Medulla oblongata (tissue), 1 donor: ENCODE data around the gene PROK1.
"Not testable (repeated sequence)": the region's sequence is repeated elsewhere in the genome, so short reads cannot be mapped to it uniquely, and the experiment has no call there.

Experiments
- DNase-seq: peaks from one replicate; pipeline ENCODE4 v3.0.0-alpha.2; 2015; ENCODE audit errors: extremely low spot score

Gene PROK1

DNA sequence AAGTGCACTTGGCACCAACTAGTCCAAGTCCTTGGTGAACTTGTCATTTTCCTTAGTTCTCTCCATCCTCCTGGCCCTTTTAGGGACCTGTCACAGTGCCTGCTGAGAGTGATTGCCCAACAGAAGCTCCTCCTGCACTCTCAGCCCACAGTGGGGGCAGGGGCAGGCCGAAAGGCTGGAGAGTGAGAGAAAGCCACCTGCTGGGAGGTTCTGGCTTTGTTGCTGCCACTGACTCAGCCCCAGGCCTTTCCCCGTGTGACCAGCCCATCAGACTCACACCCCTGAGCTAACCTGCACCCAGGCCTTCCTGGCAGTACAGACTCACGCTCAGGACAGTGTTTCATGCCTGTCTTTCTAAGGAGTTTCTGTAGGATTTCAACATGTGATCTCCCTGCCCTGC is 17.1 kb upstream of the PROK1 start:
- peak; percentile 47 for DNase-seq

DNA sequence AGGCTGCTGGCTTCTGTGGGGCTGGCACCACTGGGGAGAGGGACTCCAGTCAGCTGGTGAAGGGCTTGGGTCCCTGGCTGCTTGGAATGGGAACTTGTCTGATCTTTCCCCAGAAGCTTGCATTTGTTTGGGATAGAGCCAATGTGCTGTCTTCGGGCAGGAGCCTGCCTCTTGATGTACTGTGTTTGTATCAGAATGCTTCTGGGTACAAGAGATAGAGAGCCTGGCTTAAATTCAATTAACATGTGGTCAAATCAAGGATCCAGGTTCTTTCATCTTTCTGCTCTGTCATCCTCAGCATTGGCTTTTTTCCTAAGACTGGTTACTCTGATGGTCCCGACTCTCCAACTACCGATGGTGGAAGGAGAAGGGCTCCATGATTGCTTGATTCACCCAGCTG is 16.0 kb upstream of the PROK1 start:
- no peak for DNase-seq

DNA sequence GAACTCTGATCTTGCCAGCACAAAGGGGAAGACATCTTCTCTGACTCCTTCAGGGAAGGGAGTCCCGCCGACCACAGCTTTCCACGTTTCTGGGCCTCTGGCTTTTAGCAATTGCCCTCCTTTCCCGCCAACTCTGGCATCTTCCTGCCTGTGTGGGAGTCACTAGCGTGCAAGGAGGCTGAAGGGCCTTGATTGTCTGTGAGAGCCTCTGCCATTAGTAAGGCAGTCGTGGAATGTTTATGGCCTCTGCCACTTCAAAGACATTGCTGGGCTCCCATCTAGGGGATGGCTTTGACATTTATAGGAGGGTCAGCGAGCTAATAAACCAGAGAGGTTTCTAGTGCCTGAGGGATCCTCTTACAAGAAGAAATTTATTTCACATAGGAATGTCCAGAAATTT is 14.3 kb upstream of the PROK1 start:
- DNase-seq, result no peak

DNA sequence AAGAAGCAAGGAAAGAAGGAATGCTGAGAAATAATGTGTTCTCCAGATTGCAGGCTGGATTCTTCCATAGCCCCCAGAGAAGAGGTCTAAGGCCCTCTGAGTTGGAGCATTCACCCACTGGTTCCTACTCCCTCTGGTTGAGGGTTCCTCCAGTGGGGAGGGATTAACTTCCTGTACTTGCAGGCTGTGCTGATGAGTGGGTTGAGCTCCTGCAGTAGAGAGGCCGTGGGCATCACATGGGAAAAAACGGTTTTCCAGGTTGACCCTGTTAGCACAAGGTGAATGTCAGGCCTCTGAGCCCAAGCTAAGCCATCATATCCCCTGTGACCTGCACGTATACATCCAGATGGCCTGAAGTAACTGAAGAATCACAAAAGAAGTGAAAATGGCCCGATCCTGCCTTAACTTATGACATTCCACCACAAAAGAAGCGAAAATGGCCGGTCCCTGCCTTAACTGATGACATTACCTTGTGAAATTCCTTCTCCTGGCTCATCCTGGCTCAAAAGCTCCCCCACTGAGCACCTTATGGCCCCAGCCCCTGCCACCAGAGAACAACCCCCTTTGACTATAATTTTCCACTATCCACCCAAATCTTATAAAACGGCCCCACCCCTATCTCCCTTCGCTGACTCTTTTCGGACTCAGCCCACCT is 13.2 kb upstream of the PROK1 start:
- not testable (repeated sequence) for DNase-seq

DNA sequence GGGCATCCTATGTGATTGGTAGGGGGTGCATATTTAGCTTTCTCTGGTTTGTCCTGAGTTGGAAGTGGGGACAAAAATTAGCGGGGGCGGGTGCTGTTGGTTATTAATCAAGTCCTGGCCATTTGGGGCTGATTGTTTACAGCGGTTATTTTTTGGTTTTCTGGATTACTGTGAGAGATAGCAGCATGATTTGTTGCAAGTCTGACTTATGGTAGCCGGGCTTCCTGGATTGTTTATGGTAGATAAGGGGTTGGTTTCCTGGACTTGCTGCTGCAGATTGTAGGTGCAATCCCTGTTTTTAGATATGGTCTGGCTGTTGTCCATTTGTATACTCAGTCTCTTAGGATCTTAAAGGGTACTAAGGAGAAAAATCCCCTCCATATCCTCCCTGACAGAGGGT is 12.1 kb upstream of the PROK1 start:
- DNase-seq, result no peak

DNA sequence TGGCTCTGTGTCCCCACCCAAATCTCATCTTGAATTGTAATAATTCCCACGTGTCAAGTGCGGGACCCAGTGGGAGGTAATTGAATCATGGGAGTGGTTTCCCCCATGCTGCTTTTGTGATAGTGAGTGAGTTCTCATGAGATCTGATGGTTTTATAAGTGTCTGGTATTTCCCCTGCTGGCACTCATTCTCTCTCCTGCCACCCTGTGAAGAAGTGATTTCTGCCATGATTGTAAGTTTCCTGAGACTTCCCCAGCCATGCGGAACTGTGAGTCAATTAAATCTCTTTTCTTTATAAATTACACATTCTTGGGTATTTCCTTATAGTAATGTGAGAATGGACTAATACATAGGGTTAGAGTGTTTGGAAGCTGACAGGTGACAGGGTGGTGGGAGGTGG is 11.1 kb upstream of the PROK1 start:
- DNase-seq, result not testable (repeated sequence)

DNA sequence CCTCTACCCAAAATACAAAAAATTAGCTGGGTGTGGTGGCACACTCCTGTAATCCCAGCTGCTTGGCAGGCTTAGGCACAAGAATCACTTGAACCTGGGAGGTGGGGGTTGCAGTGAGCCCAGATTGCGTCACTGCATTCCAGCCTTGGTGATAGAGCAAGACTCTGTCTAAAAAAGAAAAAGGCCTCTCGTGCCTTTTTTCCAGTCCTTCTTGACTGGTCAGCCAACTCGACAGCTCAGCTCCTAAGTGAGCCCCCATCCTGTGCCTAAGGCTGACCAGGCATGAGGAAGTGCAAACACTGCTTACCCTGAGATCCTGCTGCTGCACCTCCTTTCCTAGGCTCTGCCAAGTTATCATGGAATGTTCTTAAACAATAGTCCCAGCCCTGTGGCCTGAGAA is 10.1 kb upstream of the PROK1 start:
- DNase-seq, result no peak

DNA sequence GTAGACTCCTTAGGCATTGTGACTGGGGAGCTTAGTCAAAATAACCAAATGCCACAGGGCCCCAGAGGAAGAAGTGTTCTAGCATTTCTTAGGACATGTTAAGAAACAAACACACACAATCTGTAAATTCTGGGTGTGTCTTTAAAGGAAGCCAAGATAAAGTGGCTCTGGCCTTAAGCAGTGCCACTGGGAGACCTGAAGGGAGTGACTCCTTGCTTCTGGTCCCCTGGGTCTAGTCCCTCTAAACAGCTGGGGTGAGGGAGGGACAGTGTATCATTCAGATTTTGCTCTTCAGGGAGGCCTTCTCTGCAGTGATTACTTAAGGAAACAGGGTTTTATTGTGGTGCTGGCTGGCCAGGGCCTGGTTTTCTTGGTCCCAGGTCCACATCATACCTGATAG is 9.1 kb upstream of the PROK1 start:
- DNase-seq, result no peak

DNA sequence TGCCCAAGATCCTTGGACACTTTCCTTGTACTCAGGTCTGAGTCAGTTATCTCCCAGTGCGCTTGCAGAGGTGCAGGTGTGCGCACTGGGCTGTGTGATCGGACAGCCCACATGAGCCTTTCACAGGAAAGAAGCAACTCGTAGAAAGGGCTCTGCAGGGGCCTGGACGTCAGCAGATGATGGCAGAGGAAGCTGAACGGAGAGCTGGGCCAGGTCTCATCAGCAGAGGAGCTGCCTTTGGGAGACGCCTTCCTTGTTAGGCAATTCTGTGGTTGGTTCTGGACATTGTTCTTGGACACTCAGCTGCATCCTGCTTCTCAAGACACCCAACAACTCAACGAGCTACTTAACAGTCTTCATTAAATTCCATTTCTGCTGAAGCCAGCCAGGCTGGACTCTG is 7.5 kb upstream of the PROK1 start:
- no peak for DNase-seq

DNA sequence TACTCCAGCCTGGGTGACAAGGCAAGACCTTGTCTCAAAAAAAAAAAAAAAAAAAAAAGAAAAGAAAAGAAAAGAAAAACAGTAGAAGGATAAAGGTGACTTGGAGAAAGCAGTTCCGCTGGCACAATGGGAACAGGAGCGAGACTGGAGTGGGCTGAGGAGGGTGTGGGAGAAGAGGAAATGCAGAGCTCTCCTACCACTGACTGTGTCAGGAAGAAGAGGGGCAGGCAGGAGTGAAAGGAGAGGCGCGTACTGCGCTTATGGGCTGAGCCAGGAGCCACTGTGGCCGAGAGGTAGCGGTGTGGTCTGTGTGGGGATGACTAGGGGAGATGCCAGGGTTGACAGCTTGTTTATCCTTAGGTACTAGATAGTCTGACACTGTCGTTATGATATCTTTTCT is 6.4 kb upstream of the PROK1 start:
- no peak for DNase-seq

DNA sequence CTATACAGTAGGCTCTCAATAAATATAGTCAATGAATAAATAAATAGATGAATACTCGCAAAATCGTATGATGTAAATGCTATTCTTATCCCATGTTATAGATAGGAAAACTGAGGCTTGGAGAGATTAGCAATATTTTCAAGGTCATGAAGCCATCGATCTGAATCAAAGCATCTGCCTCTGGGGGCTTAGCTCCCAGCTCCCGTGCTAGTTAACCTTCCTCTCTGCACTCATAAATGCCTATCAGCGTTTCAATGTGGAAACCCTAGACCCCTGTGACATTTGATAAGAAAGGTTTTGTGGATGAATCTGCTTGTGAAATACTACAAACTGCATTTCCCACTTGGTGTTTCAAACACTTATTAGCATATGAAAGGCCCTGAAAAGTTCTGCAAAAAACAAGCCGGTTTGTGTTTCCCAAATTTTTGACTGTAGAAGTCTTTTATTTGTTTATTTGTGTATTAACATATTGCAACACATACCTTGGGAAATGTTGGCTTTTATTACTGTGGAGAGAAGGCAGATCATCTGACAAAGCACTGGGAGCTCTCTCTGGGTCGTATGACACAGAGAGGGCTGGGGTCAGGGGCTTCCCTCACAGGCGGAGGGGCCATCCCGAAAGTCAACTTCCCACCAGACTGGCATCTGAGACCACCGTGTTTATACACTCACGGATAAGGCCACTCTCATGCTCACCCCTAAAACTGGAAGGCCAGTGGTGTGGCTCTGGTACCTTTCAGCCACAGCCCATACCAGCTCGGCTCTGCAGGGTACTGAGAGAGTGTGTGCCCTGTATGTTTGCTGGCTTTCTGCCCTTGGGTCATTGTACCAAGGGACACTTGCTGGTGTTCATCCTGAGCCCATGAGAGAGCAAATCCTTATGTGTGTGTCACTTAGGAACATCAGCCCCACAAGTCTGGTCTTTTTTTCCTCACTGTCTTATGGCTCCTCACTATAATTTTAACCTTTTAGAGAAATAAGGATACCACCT is 993 bp upstream of the PROK1 start:
- DNase-seq, result no peak

DNA sequence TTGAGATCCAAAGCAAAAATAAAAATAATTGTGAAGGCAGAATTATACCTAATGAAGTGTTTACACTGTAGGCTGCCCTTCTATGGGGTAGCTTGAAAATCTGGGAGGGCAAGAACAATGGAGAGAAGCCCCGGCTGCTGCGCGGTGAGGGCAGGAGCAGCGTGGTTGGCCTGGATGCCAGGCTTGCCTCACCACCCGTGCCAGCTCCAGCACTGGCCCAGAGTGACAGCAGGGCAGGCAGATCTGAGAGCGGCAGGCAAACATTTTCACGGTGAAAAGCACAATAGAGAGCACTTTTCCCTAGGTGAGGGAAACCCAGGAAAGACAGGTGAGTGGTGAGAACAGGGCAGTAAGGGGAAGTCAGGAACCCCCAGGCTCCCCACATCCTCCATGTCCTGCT is 1.4 kb downstream of the PROK1 start:
- DNase-seq, result peak; percentile 24

DNA sequence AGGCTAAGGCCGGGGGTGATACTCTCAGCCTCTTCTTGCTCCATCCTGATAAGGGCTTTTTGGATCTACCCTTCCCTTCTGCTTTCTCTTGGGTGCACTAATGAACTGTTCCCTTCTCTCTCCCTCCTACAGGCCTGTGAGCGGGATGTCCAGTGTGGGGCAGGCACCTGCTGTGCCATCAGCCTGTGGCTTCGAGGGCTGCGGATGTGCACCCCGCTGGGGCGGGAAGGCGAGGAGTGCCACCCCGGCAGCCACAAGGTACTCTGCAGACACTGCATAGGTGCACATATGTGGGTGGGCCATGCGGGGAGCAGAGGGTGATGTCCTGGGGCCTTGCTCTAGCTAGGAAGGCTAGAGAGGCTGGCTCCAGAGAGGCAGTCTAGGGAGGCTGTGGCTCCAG is 2.9 kb downstream of the PROK1 start:
- no peak for DNase-seq

DNA sequence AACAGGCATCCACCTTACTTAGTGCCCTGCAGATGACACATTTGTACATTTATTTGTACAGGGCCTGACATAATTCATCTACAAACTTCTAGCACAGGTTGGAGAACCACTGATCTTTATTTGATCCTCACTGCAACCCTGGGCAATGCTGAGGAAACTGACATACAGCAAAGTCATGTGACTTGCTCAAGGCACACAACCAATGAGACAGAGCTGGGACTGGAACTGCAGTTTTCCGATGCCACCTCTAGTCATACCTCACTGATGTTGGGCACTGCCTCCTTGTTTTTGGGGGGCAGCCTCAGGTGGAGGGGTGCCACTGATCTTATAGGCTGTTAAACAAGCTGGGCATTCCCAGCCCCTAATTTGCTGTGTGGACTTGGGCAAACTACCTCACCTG is 3.4 kb downstream of the PROK1 start:
- DNase-seq, result no peak

DNA sequence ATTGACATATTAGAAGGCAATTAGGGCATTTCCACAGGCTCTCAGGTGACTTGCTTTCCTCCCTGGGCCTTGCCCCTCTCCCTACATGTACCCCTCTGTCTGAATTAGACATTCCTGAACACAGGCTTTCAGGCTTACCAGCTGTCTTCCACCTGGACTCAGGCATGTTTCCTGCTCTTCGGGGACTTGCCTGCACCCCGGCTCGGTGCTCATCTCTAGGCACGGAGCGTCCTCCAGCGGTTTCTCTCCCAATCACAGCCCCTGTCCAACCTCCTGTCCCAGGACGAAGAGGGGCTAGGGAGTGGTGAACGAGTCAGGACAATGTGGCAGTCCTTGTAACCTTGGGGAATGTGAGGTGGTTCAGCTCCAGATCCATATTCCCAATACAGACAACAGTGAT is 4.2 kb downstream of the PROK1 start:
- no peak for DNase-seq

DNA sequence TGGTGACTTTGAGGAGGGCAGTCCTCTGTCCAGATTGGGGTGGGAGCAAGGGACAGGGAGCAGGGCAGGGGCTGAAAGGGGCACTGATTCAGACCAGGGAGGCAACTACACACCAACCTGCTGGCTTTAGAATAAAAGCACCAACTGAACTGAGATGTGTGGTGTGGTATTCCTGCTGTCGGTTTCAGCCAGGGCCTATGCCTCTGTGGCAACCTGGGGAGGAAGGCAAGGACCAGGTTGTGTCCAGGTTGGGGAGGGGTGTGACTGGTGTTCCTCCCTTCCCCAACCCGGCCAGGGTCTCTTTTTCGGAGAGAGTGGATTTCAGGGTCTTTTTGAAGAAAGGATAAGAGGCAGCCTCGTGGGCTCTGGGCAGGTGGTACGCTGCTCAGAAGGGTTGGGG is 6.3 kb downstream of the PROK1 start:
- DNase-seq, result no peak

DNA sequence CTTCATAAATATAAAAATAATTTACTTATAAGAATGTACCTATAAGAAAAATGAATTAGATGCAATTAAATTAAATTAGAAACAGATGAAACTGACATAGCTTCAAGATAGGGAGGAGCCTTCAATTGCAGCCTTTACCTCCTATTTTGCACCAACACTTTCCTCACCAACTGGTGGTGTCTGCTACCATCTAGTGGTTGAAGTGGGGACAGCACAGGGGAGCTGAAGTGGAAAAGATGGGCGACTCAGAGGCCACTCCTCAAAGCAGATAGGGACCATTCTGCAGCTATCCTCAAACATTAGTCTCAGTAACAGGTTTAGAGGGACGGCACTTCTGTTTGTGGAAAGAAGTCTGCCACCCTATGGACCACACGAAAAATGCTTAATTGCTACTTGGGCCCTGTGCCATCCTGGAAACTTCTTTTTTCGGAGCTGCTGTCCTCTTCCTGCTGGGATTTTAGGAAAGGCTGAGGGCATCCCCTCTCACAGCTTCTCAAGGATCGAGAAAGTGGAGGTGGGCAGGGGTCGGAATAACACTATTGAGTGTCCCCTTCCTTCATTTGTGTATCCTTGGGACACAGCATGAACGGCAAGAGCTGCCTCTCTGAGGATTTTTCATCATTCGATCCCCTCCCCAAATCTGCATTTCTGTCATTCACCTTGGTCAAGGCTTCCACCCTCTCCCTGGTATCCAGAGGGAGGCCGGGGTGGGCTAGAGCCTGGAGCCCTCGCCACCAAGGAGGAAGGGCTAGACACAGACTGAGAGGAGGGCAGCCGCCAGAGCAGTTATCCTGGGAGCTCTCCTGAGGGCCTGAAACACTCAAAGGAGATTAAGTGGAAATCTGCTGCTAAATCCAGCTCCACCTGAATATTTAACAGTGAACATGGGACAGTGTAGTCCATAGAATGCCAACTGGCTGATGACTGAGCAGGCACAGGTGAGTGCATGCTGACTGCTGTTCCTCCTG is 9.6 kb downstream of the PROK1 start:
- peak; percentile 94 for DNase-seq

DNA sequence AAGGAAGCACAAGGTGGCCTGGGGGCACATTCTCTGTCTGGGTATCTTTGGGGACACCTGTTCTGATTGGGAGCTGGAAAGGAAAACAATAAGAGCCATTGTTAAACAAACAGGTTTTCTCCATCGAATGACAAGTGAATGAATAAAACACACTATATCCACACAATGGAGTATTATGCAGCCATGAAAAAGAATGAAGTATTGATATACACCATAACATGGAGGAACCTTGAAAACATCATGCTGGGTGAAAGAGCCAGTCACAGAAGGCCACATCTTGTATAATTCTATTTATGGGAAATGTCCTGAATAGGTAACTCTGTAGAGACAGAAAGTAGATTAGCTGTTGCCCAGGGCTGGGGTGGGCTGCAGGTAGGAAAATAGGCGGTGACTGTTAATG is 11.1 kb downstream of the PROK1 start:
- no peak for DNase-seq

DNA sequence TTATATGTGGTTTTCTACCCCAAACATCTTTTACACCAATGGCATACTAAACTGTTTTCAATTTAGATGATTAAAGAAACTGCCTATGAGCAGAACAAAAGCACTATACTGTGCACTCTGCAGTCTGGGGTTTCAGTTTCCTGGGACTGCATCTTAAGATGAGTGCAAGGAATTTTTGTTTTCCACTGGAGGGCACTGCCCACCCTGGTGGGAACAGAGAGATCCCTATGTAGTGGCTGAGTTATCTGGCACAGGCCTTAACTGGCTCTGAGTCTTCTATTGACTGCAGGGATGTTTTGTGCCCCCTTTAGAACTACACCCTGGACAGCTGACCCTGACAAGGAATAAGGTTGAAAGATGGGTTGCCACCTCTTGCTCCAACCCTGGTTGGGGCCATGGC is 12.0 kb downstream of the PROK1 start:
- DNase-seq, result no peak

DNA sequence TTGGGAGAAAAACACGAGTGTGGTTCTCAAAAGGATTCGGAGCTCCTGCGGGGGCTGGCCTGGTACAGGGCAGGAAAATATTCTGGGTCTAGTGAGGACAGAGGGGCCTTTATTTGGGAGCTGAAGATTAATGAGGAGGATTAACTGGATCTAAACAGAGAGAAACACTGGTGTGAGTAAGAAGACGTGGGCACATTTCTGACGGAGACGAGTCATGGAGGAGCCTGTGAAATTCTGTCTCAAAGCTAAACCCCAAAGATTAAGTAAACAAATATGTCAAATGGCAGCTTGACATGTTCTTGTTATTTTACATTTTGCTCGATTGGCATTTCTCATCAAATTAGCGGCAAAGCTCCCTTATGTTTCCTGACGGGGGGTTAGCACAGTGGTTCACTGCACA is 12.8 kb downstream of the PROK1 start:
- no peak for DNase-seq

DNA sequence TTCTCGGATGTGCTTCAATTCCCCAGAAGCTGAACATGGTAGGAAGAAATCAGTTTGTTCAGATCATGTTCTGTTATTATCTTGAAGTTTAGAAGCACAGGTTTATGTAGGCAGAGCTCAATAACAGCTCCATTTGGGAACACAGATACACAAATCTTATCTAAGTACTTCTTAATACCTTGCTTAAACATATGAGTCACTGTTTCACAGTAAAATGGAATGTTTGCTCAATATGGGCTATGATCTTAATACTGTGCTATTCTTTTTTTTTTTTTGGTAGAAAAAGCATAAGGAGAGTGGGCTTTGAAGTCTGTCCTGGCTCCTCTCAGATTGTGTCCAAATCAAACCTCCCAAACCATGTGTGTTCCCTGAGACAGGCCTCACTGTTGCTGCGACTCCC is 13.4 kb downstream of the PROK1 start:
- DNase-seq, result no peak
